Testis (tissue), 3 donors: ENCODE data around the gene SLC12A3. TPM values are rescaled to one million over a fixed set of nuclear protein-coding genes. Genes with fewer than 3 reads are reported as not detected.
A peak's percentile ranks its signal among the peaks of the same experiment; 100 is the strongest.

ENCODE experiments used
- DNase-seq: peaks from one replicate; pipeline ENCODE4 v3.0.0-alpha.2; 2019
- H3K27ac ChIP-seq, 2 donors: fragments of 200-600 bp; sonication (generic); one replicate each; pipeline ENCODE4 v1.5.1; 2019
- H3K27me3 ChIP-seq: fragments of 200-600 bp; sonication (generic); one replicate; pipeline ENCODE4 v1.5.1; 2019
- H3K36me3 ChIP-seq: fragments of 200-600 bp; sonication (generic); one replicate; pipeline ENCODE4 v1.5.1; 2017; ENCODE audit warnings: low read depth; ENCODE audit errors: missing control alignments
- H3K4me1 ChIP-seq: fragments of 200-600 bp; sonication (generic); one replicate; pipeline ENCODE4 v1.5.1; 2019
- H3K4me3 ChIP-seq, 2 donors: fragments of 200-600 bp; sonication (generic); one replicate each; pipeline ENCODE4 v1.5.1; 2017 to 2019
- H3K9me3 ChIP-seq: fragments of 200-600 bp; sonication (generic); one replicate; pipeline ENCODE4 v1.5.1; 2017
- CTCF ChIP-seq, 3 experiments: fragments of 450-650 bp in 2 of 3; fragments of 200-600 bp in 1 of 3; sonication (generic) in 1 of 3; IDR thresholded peaks; one replicate each; pipeline ENCODE4 v1.5.1; 2016 to 2019; ENCODE audit warnings: antibody characterized with exemption in 3 of 3, mild to moderate bottlenecking in 2 of 3, moderate library complexity in 1 of 3
- POLR2A ChIP-seq: fragments of 450-650 bp; IDR thresholded peaks from one replicate; pipeline ENCODE4 v1.6.1; 2017; ENCODE audit warnings: antibody characterized with exemption, mild to moderate bottlenecking, moderate library complexity
- WGBS, 2 donors: methylation state at CpG; one replicate each; pipeline ENCODE4 v1.1.5; 2018; 5-methylcytosine and 5-hydroxymethylcytosine counted together
- intact Hi-C: fragments of 100-400 bp; cut with DNase I; formaldehyde crosslinking; loops from one replicate; pipeline ENCODE4 v1.15.1; 2023; ENCODE audit warnings: low total_unique reads
- polyA plus RNA-seq: library from polyadenylated mRNA; stranded (reverse); fragments of 350-450 nt; fragmentation: Illumina TruSeq; extraction: RNeasy Lipid Tissue Mini Kit (QIAGEN cat#74804); gene quantifications from one replicate; pipeline ENCODE4 v1.2.3, GENCODE V29; 2014; ENCODE audit warnings: low read depth, low replicate concordance; ENCODE audit not compliant: insufficient read depth
- total RNA-seq, 2 donors: library from RNA; depleted of rRNA; stranded (reverse); fragments of >200 nt; gene quantifications; one replicate each; pipeline ENCODE4 v1.2.3, GENCODE V29; 2016

The SLC12A3 gene
- total and polyA plus RNA-seq, 3 donors from 2014 or later = 0.16 to 1.1 (median 0.16) TPM

GRCh38 chr16:56847173-56847910, 17.7 kb upstream of the SLC12A3 start:
- Histone ChIP-seq H3K4me3 (no peak overlapping the region), H3K27ac (peak overlapping the region; percentile 9 to 74), H3K36me3 (no peaks in the 10 kb centered on the region), H3K9me3 (no peaks in the 10 kb centered on the region), H3K27me3 (no peaks in the 10 kb centered on the region), H3K4me1 (peaks cover 25% of the 10 kb centered on the region)
- no peak for DNase-seq
- 44 to 47% methylated on average over 9 of the region's 9 CpGs for WGBS, 2 donors
- TF ChIP-seq CTCF (IDR thresholded peaks at IDR 0.05) (no peak), POLR2A (no peak)
- intact Hi-C loops = loop anchor here (10.0 kb wide), 1 partner anchor 123 kb away; no protein-coding TSS in a partner anchor

DNA sequence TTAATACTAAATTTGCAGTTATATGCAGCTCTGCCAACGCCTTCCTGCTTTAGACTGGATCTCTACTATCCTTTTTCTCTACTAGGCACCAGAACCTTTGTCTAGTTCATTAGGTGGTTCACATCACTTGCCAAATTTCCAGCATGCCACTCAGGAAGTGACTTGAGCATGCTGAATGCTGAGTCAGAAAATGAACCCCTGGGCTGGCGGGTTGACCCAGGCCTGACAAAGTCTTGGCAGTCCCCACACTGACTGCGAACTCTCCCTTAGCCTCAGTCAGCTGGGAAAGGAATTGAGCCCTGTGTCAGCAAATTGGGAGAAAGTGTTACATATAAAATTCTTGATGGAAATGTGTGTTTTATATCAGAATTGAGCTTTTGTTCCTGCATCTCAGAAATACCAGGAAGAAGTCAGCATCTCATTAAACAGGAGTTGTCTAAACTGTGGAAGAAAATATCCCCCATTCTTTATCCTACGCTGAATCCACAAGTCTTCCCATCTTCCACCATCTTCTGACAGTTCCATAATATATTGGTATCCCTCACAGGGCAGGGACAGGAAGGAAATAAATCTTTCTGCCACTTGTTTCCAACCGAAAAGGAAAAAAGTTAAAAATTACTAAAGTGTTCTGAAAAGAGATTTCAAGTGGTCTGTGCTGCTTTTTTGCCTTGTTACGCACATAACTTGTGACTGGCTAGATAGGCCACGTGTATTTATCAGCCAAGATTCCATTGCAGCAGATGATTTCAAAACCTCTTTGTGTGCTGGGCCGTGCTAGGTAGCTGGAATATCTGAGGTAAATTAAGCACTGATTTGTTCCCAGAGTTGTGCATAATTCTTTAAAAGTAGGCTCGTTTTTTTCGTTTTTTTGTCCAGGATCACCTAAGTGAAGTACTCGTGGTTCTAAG, 16.7 kb upstream of the SLC12A3 start:
- H3K27me3 ChIP-seq = no peaks in the 10 kb centered on the region
- no peak overlapping the region for H3K4me3 ChIP-seq
- intact Hi-C loops = loop anchor here (10.0 kb wide), 1 partner anchor 123 kb away; no protein-coding TSS in a partner anchor
- no peaks in the 10 kb centered on the region for H3K9me3 ChIP-seq
- no peaks in the 10 kb centered on the region for H3K36me3 ChIP-seq
- TF ChIP-seq CTCF (IDR thresholded peaks at IDR 0.05) (no peak), POLR2A (no peak)
- DNase-seq = no peak
- H3K27ac ChIP-seq = peak overlapping the region; percentile 9 to 74
- WGBS, 2 donors = 50 to 58% methylated on average over 11 of the region's 11 CpGs
- peaks cover 25% of the 10 kb centered on the region for H3K4me1 ChIP-seq

DNA sequence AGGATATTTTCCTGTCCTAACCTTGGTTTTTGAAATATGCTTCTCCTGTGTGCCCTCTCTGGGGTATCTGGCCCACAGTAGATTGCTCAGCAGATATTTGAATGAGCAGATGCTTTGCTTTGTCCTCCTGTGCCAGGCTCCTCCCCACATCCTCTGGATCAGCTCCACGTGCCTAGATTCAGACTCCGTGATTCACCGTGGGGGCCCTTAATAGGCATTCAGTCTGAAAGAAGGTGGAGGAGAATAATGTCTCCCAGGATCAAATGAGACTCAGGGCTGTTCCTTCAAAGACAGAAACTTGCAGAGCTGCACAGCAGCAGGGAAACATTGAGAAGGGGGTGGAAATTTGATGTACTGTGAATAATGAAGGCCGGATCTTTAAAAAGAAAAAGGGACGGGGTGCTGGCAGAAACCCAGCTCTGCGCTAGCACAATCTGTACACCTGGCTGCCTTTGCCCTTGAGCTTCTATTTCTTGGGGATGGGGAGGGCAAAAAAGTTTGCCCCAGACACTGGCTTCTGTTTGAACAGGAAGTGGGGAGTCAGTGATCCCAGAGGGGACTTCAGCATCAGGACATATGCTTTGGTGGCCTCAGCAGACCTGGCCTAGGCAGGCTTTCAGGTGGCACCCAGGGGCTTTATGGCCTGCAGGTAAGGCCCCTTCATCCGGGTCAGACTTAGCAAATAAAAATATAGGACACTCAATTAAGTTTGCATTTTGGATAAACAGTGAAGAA, 15.9 kb upstream of the SLC12A3 start:
- Histone ChIP-seq H3K4me3 (no peak overlapping the region), H3K27ac (peak overlapping the region in 1 of 2 donors; percentile 74), H3K4me1 (peaks cover 25% of the 10 kb centered on the region), H3K27me3 (no peaks in the 10 kb centered on the region), H3K36me3 (no peaks in the 10 kb centered on the region), H3K9me3 (no peaks in the 10 kb centered on the region)
- TF ChIP-seq CTCF (IDR thresholded peaks at IDR 0.05) (no peak), POLR2A (no peak)
- WGBS, 2 donors = 40 to 48% methylated on average over 7 of the region's 7 CpGs
- intact Hi-C loops = loop anchor here (10.0 kb wide), 1 partner anchor 124 kb away; no protein-coding TSS in a partner anchor
- DNase-seq = no peak

DNA sequence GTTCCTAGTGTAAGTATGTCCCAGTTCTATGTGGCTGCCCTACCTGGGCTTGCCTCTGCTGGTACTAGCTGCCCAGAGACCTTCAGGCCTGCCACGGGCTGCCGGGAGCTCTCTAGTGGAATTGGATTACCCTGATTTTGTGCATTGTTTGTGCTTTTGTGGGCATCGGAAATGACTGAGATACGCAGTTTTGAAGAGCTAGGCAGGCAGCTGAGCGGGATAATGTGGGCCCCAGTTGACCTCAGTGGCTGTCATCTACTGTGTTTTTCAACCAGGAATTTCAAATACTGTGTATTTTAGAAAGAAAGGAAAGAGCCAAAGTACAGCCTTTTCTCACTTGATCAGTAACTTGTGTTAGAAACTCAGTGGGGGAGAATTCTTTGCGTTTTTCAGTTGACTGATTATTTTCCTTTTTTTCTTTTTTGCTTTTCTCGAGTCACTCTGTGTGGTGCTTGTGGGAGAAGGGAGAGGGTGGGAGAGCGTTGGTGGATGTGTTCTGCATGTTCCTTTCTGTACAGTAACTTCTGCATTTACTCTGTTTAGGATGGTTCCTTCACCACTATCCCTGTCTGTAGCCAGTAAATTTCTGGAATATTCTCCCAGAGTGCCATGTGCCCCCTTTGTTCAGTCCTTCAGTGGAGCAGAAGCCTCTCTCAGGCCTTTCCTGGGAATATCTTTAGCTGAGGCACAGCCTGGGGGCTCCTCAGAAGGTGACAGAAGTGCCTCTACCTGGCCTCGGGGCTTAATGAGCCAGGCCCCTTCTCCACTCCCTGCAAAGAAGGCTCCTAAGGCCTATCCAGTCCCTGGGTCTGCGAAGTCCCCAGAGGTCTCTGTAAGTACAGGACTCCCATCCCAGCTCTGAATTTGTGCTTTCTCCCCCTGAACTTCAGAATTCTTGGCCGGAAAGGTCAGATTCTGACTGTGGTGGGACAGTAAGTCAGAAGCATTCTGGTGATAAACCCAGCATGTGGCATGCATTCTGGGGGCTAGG, 15.0 kb upstream of the SLC12A3 start:
- no peak overlapping the region for H3K4me3 ChIP-seq
- WGBS, 2 donors = 68 to 72% methylated on average over 11 of the region's 11 CpGs
- H3K27me3 ChIP-seq = no peaks in the 10 kb centered on the region
- DNase-seq = no peak
- peaks cover 25% of the 10 kb centered on the region for H3K4me1 ChIP-seq
- TF ChIP-seq POLR2A (no peak), CTCF (IDR thresholded peaks at IDR 0.05) (no peak)
- no peaks in the 10 kb centered on the region for H3K36me3 ChIP-seq
- no peaks in the 10 kb centered on the region for H3K9me3 ChIP-seq
- peak overlapping the region in 1 of 2 donors; percentile 74 for H3K27ac ChIP-seq
- intact Hi-C loops = loop anchor here (10.0 kb wide), 1 partner anchor 125 kb away; no protein-coding TSS in a partner anchor
